H9 (cell line): ENCODE measurements around the gene NRP2. TPM values are rescaled to one million over a fixed set of nuclear protein-coding genes. Genes with fewer than 3 reads are reported as not detected.

Experiments used
- DNase-seq: peaks from one replicate; pipeline ENCODE4 v3.0.0-alpha.2; 2017
- H2AFZ ChIP-seq: one replicate; pipeline ENCODE4 v1.6.1; 2013; ENCODE audit warnings: mild to moderate bottlenecking, low read length, control low read depth, moderate library complexity
- H2AK5ac ChIP-seq: 2 replicates; pipeline ENCODE4 v1.6.1; 2013; ENCODE audit warnings: low read length, control low read depth, mixed read lengths; ENCODE audit not compliant: insufficient read length
- H2BK120ac ChIP-seq: one replicate; pipeline ENCODE4 v1.6.1; 2013; ENCODE audit warnings: low read depth, mild to moderate bottlenecking, low read length, control low read depth, inconsistent platforms; ENCODE audit not compliant: poor library complexity, severe bottlenecking
- H2BK12ac ChIP-seq: 2 replicates; pipeline ENCODE4 v1.6.1; 2013; ENCODE audit warnings: low read length, control low read depth, mixed read lengths, low read depth; ENCODE audit not compliant: insufficient read length
- H2BK15ac ChIP-seq: 2 replicates; pipeline ENCODE4 v1.6.1; 2013; ENCODE audit warnings: low read depth, low read length, control low read depth
- H2BK20ac ChIP-seq: one replicate; pipeline ENCODE4 v1.6.1; 2013; ENCODE audit warnings: low read depth, mild to moderate bottlenecking, low read length, control low read depth, inconsistent platforms; ENCODE audit not compliant: poor library complexity, severe bottlenecking
- H2BK5ac ChIP-seq: 2 replicates; pipeline ENCODE4 v1.6.1; 2013; ENCODE audit warnings: low read length, control low read depth, mixed read lengths; ENCODE audit not compliant: insufficient read length
- H3K14ac ChIP-seq: 2 replicates; pipeline ENCODE4 v1.6.1; 2013; ENCODE audit warnings: low read length, control low read depth; ENCODE audit not compliant: insufficient read depth
- H3K18ac ChIP-seq: 2 replicates; pipeline ENCODE4 v1.6.1; 2013; ENCODE audit warnings: low read depth, mild to moderate bottlenecking, mixed read lengths, low read length, control low read depth; ENCODE audit not compliant: insufficient read length
- H3K23ac ChIP-seq: 2 replicates; pipeline ENCODE4 v1.6.1; 2013; ENCODE audit warnings: low read length, control low read depth, mixed read lengths, low read depth; ENCODE audit not compliant: insufficient read length
- H3K23me2 ChIP-seq: 2 replicates; pipeline ENCODE4 v1.6.1; 2013; ENCODE audit warnings: low read depth, mild to moderate bottlenecking, mixed read lengths, low read length, control low read depth; ENCODE audit not compliant: insufficient read length, poor library complexity, severe bottlenecking
- H3K27ac ChIP-seq: 2 replicates; pipeline ENCODE4 v1.5.1; 2013; ENCODE audit warnings: low read length, control low read depth, mixed read lengths, low read depth; ENCODE audit not compliant: insufficient read length
- H3K27me3 ChIP-seq: 2 replicates; pipeline ENCODE4 v1.6.1; 2013; ENCODE audit warnings: low read length, control low read depth, inconsistent platforms; ENCODE audit not compliant: insufficient read depth
- H3K4ac ChIP-seq: 2 replicates; pipeline ENCODE4 v1.6.1; 2013; ENCODE audit warnings: low read depth, mild to moderate bottlenecking, control low read depth, inconsistent platforms, low read length, moderate library complexity
- H3K4me1 ChIP-seq: 2 replicates; pipeline ENCODE4 v1.6.1; 2013; ENCODE audit warnings: low read length, control low read depth, inconsistent platforms; ENCODE audit not compliant: insufficient read depth
- H3K4me2 ChIP-seq: 2 replicates; pipeline ENCODE4 v1.6.1; 2013; ENCODE audit warnings: low read length, control low read depth, mixed read lengths; ENCODE audit not compliant: insufficient read length, insufficient read depth
- H3K56ac ChIP-seq: 2 replicates; pipeline ENCODE4 v1.6.1; 2013; ENCODE audit warnings: low read depth, mild to moderate bottlenecking, mixed read lengths, low read length, control low read depth; ENCODE audit not compliant: insufficient read length
- H3K79me1 ChIP-seq: 2 replicates; pipeline ENCODE4 v1.6.1; 2013; ENCODE audit warnings: low read depth, mild to moderate bottlenecking, moderate library complexity, low read length, control low read depth, inconsistent platforms; ENCODE audit not compliant: insufficient read depth, poor library complexity, severe bottlenecking
- H3K79me2 ChIP-seq: 2 replicates; pipeline ENCODE4 v1.6.1; 2013; ENCODE audit warnings: low read length, control low read depth, inconsistent platforms; ENCODE audit not compliant: insufficient read depth
- H3K9ac ChIP-seq: 2 replicates; pipeline ENCODE4 v1.6.1; 2013; ENCODE audit warnings: low read length, control low read depth, mixed read lengths; ENCODE audit not compliant: insufficient read length; ENCODE audit errors: extremely low read depth
- H3K9me3 ChIP-seq: one replicate; pipeline ENCODE4 v1.6.1; 2013; ENCODE audit warnings: low read depth, low read length, inconsistent platforms; ENCODE audit not compliant: control insufficient read depth
- H3T11ph ChIP-seq: one replicate; pipeline ENCODE4 v1.6.1; 2013; ENCODE audit warnings: mild to moderate bottlenecking, low read length, control low read depth, inconsistent platforms
- H4K20me1 ChIP-seq: one replicate; pipeline ENCODE4 v1.6.1; 2013; ENCODE audit not compliant: control insufficient read depth, insufficient read length, insufficient read depth
- H4K5ac ChIP-seq: 2 replicates; pipeline ENCODE4 v1.6.1; 2013; ENCODE audit warnings: low read depth, mild to moderate bottlenecking, mixed read lengths, low read length, control low read depth; ENCODE audit not compliant: insufficient read length
- H4K8ac ChIP-seq: replicated peaks from 2 replicates; pipeline ENCODE4 v1.6.1; 2013; ENCODE audit warnings: low read length, control low read depth, mixed read lengths, low read depth; ENCODE audit not compliant: insufficient read length
- H4K91ac ChIP-seq: 2 replicates; pipeline ENCODE4 v1.6.1; 2013; ENCODE audit warnings: low read depth, mild to moderate bottlenecking, moderate library complexity, mixed read lengths, low read length, control low read depth; ENCODE audit not compliant: insufficient read length
- H3K27ac Mint-ChIP-seq, 3 experiments: 2 replicates in 2 of 3; 3 replicates in 1 of 3; pipeline ENCODE4 v1.8.0; 2020 to 2021; ENCODE audit warnings: mixed read lengths in 3 of 3, mild to moderate bottlenecking in 1 of 3, moderate library complexity in 1 of 3
- H3K27me3 Mint-ChIP-seq: 2 replicates; pipeline ENCODE4 v1.8.0; 2021; ENCODE audit warnings: low read depth, mild to moderate bottlenecking, moderate library complexity, mixed read lengths
- H3K36me3 Mint-ChIP-seq, 3 experiments: 2 replicates in 2 of 3; 3 replicates in 1 of 3; pipeline ENCODE4 v1.8.0; 2020 to 2021; ENCODE audit warnings: low read depth in 3 of 3, mixed read lengths in 3 of 3; ENCODE audit not compliant: insufficient read depth in 1 of 3
- H3K4me1 Mint-ChIP-seq, 2 experiments: 2 replicates each; pipeline ENCODE4 v1.8.0; 2020; ENCODE audit warnings: mixed read lengths in 2 of 2
- H3K4me3 Mint-ChIP-seq, 2 experiments: 2 replicates in 1 of 2; 3 replicates in 1 of 2; pipeline ENCODE4 v1.8.0; 2020 to 2021; ENCODE audit warnings: mild to moderate bottlenecking in 2 of 2, mixed read lengths in 2 of 2, moderate library complexity in 1 of 2
- H3K9me3 Mint-ChIP-seq, 2 experiments: 2 replicates in 1 of 2; 3 replicates in 1 of 2; pipeline ENCODE4 v1.8.0; 2020; ENCODE audit warnings: mild to moderate bottlenecking in 2 of 2, mixed read lengths in 2 of 2, moderate library complexity in 1 of 2
- CTCF ChIP-seq: fragments of 200-600 bp; sonication (generic); conservative IDR thresholded peaks from 3 replicates; pipeline ENCODE4 v1.8.0; 2021; ENCODE audit warnings: antibody characterized with exemption, mild to moderate bottlenecking
- whole genome bisulfite sequencing: extraction: QIAGEN DNeasy Blood & Tissue Kit; methylation state at CpG from one replicate; pipeline ENCODE4 v1.1.7; 2013; ENCODE audit warnings: missing lambda C conversion rate, low lambda C conversion rate, mixed read lengths; ENCODE audit not compliant: insufficient read length; ENCODE audit errors: extremely low coverage; 5-methylcytosine and 5-hydroxymethylcytosine counted together
- total RNA-seq: library from RNA; stranded (reverse); gene quantifications from 2 replicates; pipeline ENCODE4 v1.2.1, GENCODE V29; 2021

Gene NRP2
- total RNA-seq, 1 experiment from 2014 or later, result 19.7 TPM

DNA sequence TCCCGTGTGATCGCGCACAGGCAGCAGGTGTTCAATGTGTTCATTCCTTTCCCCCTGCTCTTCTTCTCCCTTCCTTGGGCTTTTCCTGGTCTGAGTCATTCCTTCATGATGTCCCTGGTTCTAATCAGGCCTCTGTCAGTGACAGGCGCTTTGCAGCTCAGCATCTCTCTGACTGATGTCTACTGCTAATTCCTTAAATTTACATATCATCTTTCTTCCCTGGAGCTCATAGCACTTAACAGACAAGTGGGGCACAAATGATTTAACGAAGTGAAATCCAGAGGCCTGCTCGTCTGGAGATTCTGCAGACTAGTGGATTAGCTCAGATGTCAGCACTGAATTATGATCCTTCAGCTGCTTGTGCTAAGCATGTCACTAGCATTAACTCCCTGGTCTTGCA, 77.9 kb downstream of the NRP2 start:
- peaks cover 36 to 57% of the 10 kb centered on the region in 2 experiments for H3K4me1 Mint-ChIP-seq
- Histone ChIP-seq H2AK5ac (no peak overlapping the region), H4K91ac (no peak overlapping the region), H3K4ac (no peak overlapping the region), H4K8ac (no peak overlapping the region), H3K9me3 (no peaks in the 10 kb centered on the region), H2BK120ac (no peak overlapping the region), H4K5ac (no peak overlapping the region), H3K23ac (no peak overlapping the region), H3K4me1 (peaks cover 3% of the 10 kb centered on the region; the same call in 1 of the 2 replicates), H2BK15ac (no peak overlapping the region), H3K14ac (no peak overlapping the region), H2BK20ac (no peak overlapping the region), H3K56ac (no peak overlapping the region), H3K9ac (no peak overlapping the region), H2BK5ac (no peak overlapping the region), H3K27me3 (no peaks in the 10 kb centered on the region), H3T11ph (no peak overlapping the region), H3K79me1 (no peaks in the 10 kb centered on the region), H2AFZ (no peak overlapping the region), H3K79me2 (no peaks in the 10 kb centered on the region), H2BK12ac (no peak overlapping the region), H3K27ac (no peak overlapping the region), H4K20me1 (no peaks in the 10 kb centered on the region), H3K4me2 (no peak overlapping the region), H3K23me2 (no peaks in the 10 kb centered on the region), H3K18ac (no peak overlapping the region)
- H3K4me3 Mint-ChIP-seq, result no peak overlapping the region
- H3K36me3 Mint-ChIP-seq, result peaks cover 3 to 8% (median 6%) of the 10 kb centered on the region in 3 experiments; a peak in 4 of 7 replicates
- DNase-seq, result no peak
- H3K9me3 Mint-ChIP-seq, result no peaks in the 10 kb centered on the region
- TF ChIP-seq CTCF, result no peak
- H3K27me3 Mint-ChIP-seq, result peaks cover 4% of the 10 kb centered on the region; the same call in 1 of the 2 replicates
- no CpG with 5 or more reads among the region's 6 CpGs for WGBS
- no peak overlapping the region for H3K27ac Mint-ChIP-seq
